Endothelial cell of umbilical vein (primary cell): ENCODE data around the gene RARA. TPM values are rescaled to one million over a fixed set of nuclear protein-coding genes. Genes with fewer than 3 reads are reported as not detected.

Experiments used
- BruUV-seq: library from RNA; stranded (reverse); fragments of 400-500 nt; replicated peaks from 2 replicates; lab custom pipeline; 2021; lab: Mats Ljungman, UMichigan
- CTCF ChIA-PET: fragments of 300-600, 350-600 bp; sonication (Branson Sonifier 250); formaldehyde crosslinking; loops from one replicate; lab custom pipeline; 2021; ENCODE audit warnings: antibody characterized with exemption, inconsistent platforms; lab: Charles Lee
- POLR2A ChIA-PET: fragments of 300-600, 350-600 bp; sonication (Branson Sonifier 250); formaldehyde crosslinking; loops from one replicate; lab custom pipeline; 2021; ENCODE audit warnings: antibody characterized with exemption, inconsistent platforms; lab: Charles Lee
- DNase-seq: peaks from one replicate; pipeline ENCODE4 v3.0.0-alpha.2; 2011; ENCODE audit warnings: low read depth, low spot score
- FAIRE-seq: peaks from 2 replicates; lab custom pipeline; 2011; peaks lifted over from hg19 to GRCh38; lab: Jason Lieb, UNC
- H2AFZ ChIP-seq: 2 replicates; pipeline ENCODE4 v1.6.0; 2012; ENCODE audit warnings: low read depth, low read length, control low read depth, inconsistent platforms
- H3K27ac ChIP-seq: 2 replicates; pipeline ENCODE4 v1.5.1; 2011; ENCODE audit warnings: low read depth, mild to moderate bottlenecking, control low read depth, low read length, moderate library complexity; ENCODE audit not compliant: insufficient read depth
- H3K27me3 ChIP-seq, 2 experiments: 2 replicates each; pipeline versions ENCODE4 v1.6.0 to v1.6.1; 2011; ENCODE audit warnings: low read length in 2 of 2, mixed read lengths in 1 of 2; ENCODE audit not compliant: control insufficient read depth in 2 of 2, insufficient read depth in 2 of 2
- H3K36me3 ChIP-seq, 2 experiments: 2 replicates in 1 of 2; 3 replicates in 1 of 2; pipeline ENCODE4 v1.5.1; 2011; ENCODE audit warnings: low read length in 2 of 2, mild to moderate bottlenecking in 1 of 2, moderate library complexity in 1 of 2; ENCODE audit not compliant: control insufficient read depth in 2 of 2, insufficient read depth in 2 of 2; ENCODE audit errors: extremely low read depth in 1 of 2
- H3K4me1 ChIP-seq: 3 replicates; pipeline ENCODE4 v1.5.1; 2011; ENCODE audit warnings: mild to moderate bottlenecking, low read length; ENCODE audit not compliant: control insufficient read depth, insufficient read depth; ENCODE audit errors: extremely low read depth
- H3K4me2 ChIP-seq: 2 replicates; pipeline ENCODE4 v1.6.1; 2011; ENCODE audit warnings: low read length, control low read depth, mixed read lengths; ENCODE audit not compliant: insufficient read depth
- H3K4me3 ChIP-seq, 3 experiments: fragments of 200-600 bp in 1 of 3; sonication (generic), shearing (Covaris generic) in 1 of 3; replicated peaks in 1 of 3; 2 replicates each; pipeline ENCODE4 v1.5.1; 2011 to 2016; ENCODE audit warnings: control low read depth in 3 of 3, low read length in 3 of 3, mild to moderate bottlenecking in 2 of 3, inconsistent platforms in 1 of 3, low read depth in 1 of 3, moderate library complexity in 1 of 3; ENCODE audit not compliant: insufficient read depth in 1 of 3
- H3K79me2 ChIP-seq: 2 replicates; pipeline ENCODE4 v1.6.0; 2012; ENCODE audit warnings: low read length, inconsistent platforms; ENCODE audit not compliant: control insufficient read depth, insufficient read depth
- H3K9ac ChIP-seq: replicated peaks from 2 replicates; pipeline ENCODE3; 2011; ENCODE audit warnings: low read length, control low read depth; ENCODE audit not compliant: insufficient read depth; ENCODE audit errors: extremely low read depth
- H3K9me1 ChIP-seq: replicated peaks from 3 replicates; pipeline ENCODE4 v1.6.0; 2011; ENCODE audit warnings: mild to moderate bottlenecking, low read length; ENCODE audit not compliant: control insufficient read depth, insufficient read depth; ENCODE audit errors: extremely low read depth
- H3K9me3 ChIP-seq: replicated peaks from 2 replicates; pipeline ENCODE4 v1.5.1; 2012; ENCODE audit warnings: low read length, inconsistent platforms; ENCODE audit not compliant: control insufficient read depth, insufficient read depth
- H4K20me1 ChIP-seq: replicated peaks from 2 replicates; pipeline ENCODE3; 2011; ENCODE audit warnings: mild to moderate bottlenecking, low read length; ENCODE audit not compliant: control insufficient read depth, insufficient read depth; ENCODE audit errors: extremely low read depth
- FOS ChIP-seq: IDR thresholded peaks from 2 replicates; pipeline ENCODE4 v1.6.1; 2011; ENCODE audit warnings: mild to moderate bottlenecking, low read length, moderate library complexity, borderline replicate concordance; ENCODE audit not compliant: insufficient read depth
- JUN ChIP-seq: IDR thresholded peaks from 2 replicates; pipeline ENCODE4 v1.6.1; 2011; ENCODE audit warnings: borderline replicate concordance, low read depth; ENCODE audit not compliant: insufficient read length, insufficient read depth
- POLR2A ChIP-seq: IDR thresholded peaks from 2 replicates; pipeline ENCODE4 v1.6.1; 2012; ENCODE audit warnings: low read depth, mild to moderate bottlenecking, control low read depth, low read length
- POLR2AphosphoS5 ChIP-seq: IDR thresholded peaks from 2 replicates; pipeline ENCODE4 v1.6.1; 2012; ENCODE audit warnings: low read depth, mild to moderate bottlenecking, control low read depth, low read length, moderate library complexity; ENCODE audit not compliant: insufficient read depth
- dilution Hi-C: fragments of 300-500 bp; cut with MboI; formaldehyde crosslinking; loops from one replicate; pipeline ENCODE4 v1.15.0; 2019; ENCODE audit warnings: low sequenced_read_pairs; ENCODE audit not compliant: extremely low pct_ligation_motif_present
- intact Hi-C: fragments of 100-400 bp; cut with micrococcal nuclease; formaldehyde crosslinking; loops from one replicate; pipeline ENCODE4 v1.10.0; 2022
- polyA plus RNA-seq, 4 experiments: library from polyadenylated mRNA; depleted of rRNA in 3 of 4; stranded (reverse) in 3 of 4; unstranded in 1 of 4; fragments of >200 nt; gene quantifications; 2 replicates each; pipeline versions ENCODE4 v1.2.1 to v1.2.3, GENCODE V29; 2011 to 2012; ENCODE audit warnings: missing spikeins in 1 of 4
- total RNA-seq: library from RNA; stranded (reverse); gene quantifications from 2 replicates; pipeline ENCODE4 v1.2.3, GENCODE V29; 2021
- TF ChIP-seq, protein P1 (sequence below), 2 donors: IDR thresholded peaks; 1 replicate in 1 of 2; 2 replicates in 1 of 2; pipeline ENCODE4 v1.5.1; 2011; ENCODE audit warnings: low read length in 2 of 2, mild to moderate bottlenecking in 2 of 2, moderate library complexity in 2 of 2, control low read depth in 1 of 2, inconsistent platforms in 1 of 2, low read depth in 1 of 2; ENCODE audit not compliant: insufficient read depth in 1 of 2; ENCODE audit errors: extremely low read depth in 1 of 2

RARA gene
- total and polyA plus RNA-seq, 2 donors (not counting 3 experiments of a cell fraction or from before 2014, with no cell fraction given): 11.9 to 37.8 TPM

DNA sequence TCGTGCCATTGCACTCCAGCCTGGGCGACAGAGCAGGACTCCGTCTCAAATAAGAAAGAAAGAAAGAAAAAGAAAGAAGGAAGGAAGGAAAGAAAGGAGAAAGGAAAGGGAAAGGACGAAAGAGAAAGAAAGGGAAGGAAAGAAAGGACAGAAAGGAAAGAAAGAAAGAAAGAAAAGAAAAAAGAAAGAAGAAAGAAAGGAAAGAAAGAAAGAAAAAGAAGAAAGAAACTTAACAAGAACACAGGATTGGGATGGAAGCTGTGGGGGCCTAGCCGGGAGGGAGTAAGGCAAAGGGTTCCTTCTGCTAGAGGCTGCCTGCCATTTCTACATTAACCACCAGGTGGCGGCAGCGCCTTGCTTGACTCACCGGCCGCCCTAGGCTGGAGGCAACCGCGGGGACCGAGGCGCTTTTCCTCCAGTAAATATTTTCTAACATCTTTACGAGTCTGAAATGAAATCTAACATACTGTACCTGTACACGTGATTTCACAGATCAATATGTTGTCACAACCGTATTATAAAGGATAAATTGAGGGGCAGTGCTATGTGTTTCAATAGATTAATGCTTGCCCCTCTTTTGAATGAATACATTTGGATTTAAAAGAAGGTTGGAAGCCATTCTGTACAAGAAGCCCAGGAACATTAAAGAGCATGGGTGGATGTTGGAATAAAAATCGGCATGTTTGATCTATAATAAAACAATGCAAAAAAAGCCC lies 49.5 kb downstream of the RARA start:
- no TSS peak for BruUV-seq
- no peaks in the 10 kb centered on the region for H3K27me3 ChIP-seq
- H3K4me2 ChIP-seq: peak overlapping the region; percentile 78
- no peaks in the 10 kb centered on the region for H3K9me3 ChIP-seq
- intact Hi-C loops: loop anchor here (1.0 kb wide), 5 partner anchors 57 to 202 kb away; partner anchors contain the start of gene IGFBP4
- no peaks in the 10 kb centered on the region for H3K9me1 ChIP-seq
- H3K4me3 ChIP-seq: no peak overlapping the region
- peaks cover 7% of the 10 kb centered on the region for H3K4me1 ChIP-seq
- no peaks in the 10 kb centered on the region for H3K79me2 ChIP-seq
- peaks cover 3 to 17% of the 10 kb centered on the region in 2 experiments for H3K36me3 ChIP-seq
- DNase-seq (peak; percentile 84), FAIRE-seq (peak; percentile 92)
- ChIA-PET POLR2A (interaction anchor here (1.4 kb wide), 1 partner anchor 56 kb away, joined by 3 read pairs; no protein-coding TSS in a partner anchor), CTCF (interaction anchor here (0.9 to 18.3 kb wide), 16 partner anchors 11 to 201 kb away, joined by 3 to 530 read pairs (median 5); partner anchors contain the start of genes RARA and TOP2A)
- TF ChIP-seq FOS (peak; percentile 42), POLR2AphosphoS5 (peak; percentile 54), POLR2A (peak; percentile 32), JUN (no peak)
- TF ChIP-seq, protein P1, sequence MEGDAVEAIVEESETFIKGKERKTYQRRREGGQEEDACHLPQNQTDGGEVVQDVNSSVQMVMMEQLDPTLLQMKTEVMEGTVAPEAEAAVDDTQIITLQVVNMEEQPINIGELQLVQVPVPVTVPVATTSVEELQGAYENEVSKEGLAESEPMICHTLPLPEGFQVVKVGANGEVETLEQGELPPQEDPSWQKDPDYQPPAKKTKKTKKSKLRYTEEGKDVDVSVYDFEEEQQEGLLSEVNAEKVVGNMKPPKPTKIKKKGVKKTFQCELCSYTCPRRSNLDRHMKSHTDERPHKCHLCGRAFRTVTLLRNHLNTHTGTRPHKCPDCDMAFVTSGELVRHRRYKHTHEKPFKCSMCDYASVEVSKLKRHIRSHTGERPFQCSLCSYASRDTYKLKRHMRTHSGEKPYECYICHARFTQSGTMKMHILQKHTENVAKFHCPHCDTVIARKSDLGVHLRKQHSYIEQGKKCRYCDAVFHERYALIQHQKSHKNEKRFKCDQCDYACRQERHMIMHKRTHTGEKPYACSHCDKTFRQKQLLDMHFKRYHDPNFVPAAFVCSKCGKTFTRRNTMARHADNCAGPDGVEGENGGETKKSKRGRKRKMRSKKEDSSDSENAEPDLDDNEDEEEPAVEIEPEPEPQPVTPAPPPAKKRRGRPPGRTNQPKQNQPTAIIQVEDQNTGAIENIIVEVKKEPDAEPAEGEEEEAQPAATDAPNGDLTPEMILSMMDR (IDR thresholded peaks at IDR 0.05; ENCODE audit: extremely low read depth in 1 of 2, insufficient read depth in 1 of 2, low read depth in 1 of 2, low read length in 2 of 2): peak; percentile 92 to 95
- no peaks in the 10 kb centered on the region for H4K20me1 ChIP-seq
- dilution Hi-C loops: no loop called here
- no peak overlapping the region for H3K9ac ChIP-seq
- H2AFZ ChIP-seq: peak overlapping the region; percentile 60
- no peak overlapping the region for H3K27ac ChIP-seq
